IMR-90 (cell line): ENCODE measurements around the gene GALNT3. TPM values are rescaled to one million over a fixed set of nuclear protein-coding genes. Genes with fewer than 3 reads are reported as not detected.

Experiments
- ATAC-seq: fragments of 200-7000 bp; cut with Tn5 transposase; 2 replicates; pipeline ENCODE4 v1.9.1; 2020; ENCODE audit warnings: low read depth, mild to moderate bottlenecking, moderate library complexity
- BruUV-seq: library from RNA; stranded (reverse); fragments of 400-500 nt; replicated peaks from 2 replicates; lab custom pipeline; 2021; lab: Mats Ljungman, UMichigan
- CTCF ChIA-PET: fragments of 300-600 bp; formaldehyde crosslinking; extraction: SDS; loops from one replicate; lab custom pipeline; 2021; ENCODE audit warnings: antibody characterized with exemption; lab: Yijun Ruan, JAX
- POLR2A ChIA-PET: fragments of 300-600 bp; sonication (Branson Sonifier 250); formaldehyde crosslinking; loops from one replicate; lab custom pipeline; 2022; ENCODE audit warnings: antibody characterized with exemption; ENCODE audit not compliant: unreplicated experiment; lab: Charles Lee
- DNase-seq: peaks from one replicate; pipeline ENCODE4 v3.0.0; 2013
- H2AFZ ChIP-seq: replicated peaks from 2 replicates; pipeline ENCODE3; 2013; ENCODE audit warnings: low read length, mild to moderate bottlenecking; ENCODE audit not compliant: poor library complexity
- H2AK5ac ChIP-seq: 2 replicates; pipeline ENCODE4 v1.6.1; 2013; ENCODE audit warnings: low read depth, low read length, inconsistent platforms
- H2AK9ac ChIP-seq: replicated peaks from 2 replicates; pipeline ENCODE3; 2013; ENCODE audit warnings: mild to moderate bottlenecking, low read depth, low read length, moderate library complexity; ENCODE audit not compliant: poor library complexity
- H2BK120ac ChIP-seq: 2 replicates; pipeline ENCODE4 v1.6.1; 2013; ENCODE audit warnings: low read depth, low read length, inconsistent platforms
- H2BK15ac ChIP-seq: 3 replicates; pipeline ENCODE4 v1.6.1; 2013; ENCODE audit warnings: low read depth, low read length, inconsistent platforms
- H2BK20ac ChIP-seq: 2 replicates; pipeline ENCODE4 v1.6.1; 2013; ENCODE audit warnings: low read depth, mild to moderate bottlenecking, inconsistent platforms, low read length, moderate library complexity
- H2BK5ac ChIP-seq: 2 replicates; pipeline ENCODE4 v1.6.1; 2013; ENCODE audit warnings: mild to moderate bottlenecking, low read depth, low read length, inconsistent platforms; ENCODE audit not compliant: poor library complexity, severe bottlenecking
- H3K14ac ChIP-seq: replicated peaks from 2 replicates; pipeline ENCODE4 v1.6.1; 2013; ENCODE audit warnings: low read depth, low read length, inconsistent platforms
- H3K18ac ChIP-seq: 2 replicates; pipeline ENCODE4 v1.6.1; 2013; ENCODE audit warnings: low read depth, low read length, control low read depth
- H3K23ac ChIP-seq: 2 replicates; pipeline ENCODE4 v1.6.1; 2013; ENCODE audit warnings: low read depth, low read length, inconsistent platforms
- H3K27ac ChIP-seq: 2 replicates; pipeline ENCODE4 v1.5.1; 2013; ENCODE audit warnings: mild to moderate bottlenecking, control low read depth, low read length; ENCODE audit not compliant: insufficient read depth
- H3K27me3 ChIP-seq: 2 replicates; pipeline ENCODE4 v1.6.1; 2013; ENCODE audit warnings: low read length; ENCODE audit not compliant: control insufficient read depth, insufficient read depth
- H3K36me3 ChIP-seq: 2 replicates; pipeline ENCODE4 v1.6.1; 2013; ENCODE audit warnings: low read length, mixed read lengths; ENCODE audit not compliant: control insufficient read depth, insufficient read depth
- H3K4ac ChIP-seq: 2 replicates; pipeline ENCODE4 v1.6.1; 2013; ENCODE audit warnings: low read depth, low read length, inconsistent platforms
- H3K4me1 ChIP-seq: 2 replicates; pipeline ENCODE4 v1.6.1; 2013; ENCODE audit warnings: low read length, mixed read lengths; ENCODE audit not compliant: control insufficient read depth, insufficient read depth
- H3K4me2 ChIP-seq: 2 replicates; pipeline ENCODE4 v1.6.1; 2013; ENCODE audit warnings: low read depth, mild to moderate bottlenecking, control low read depth, low read length, moderate library complexity
- H3K4me3 ChIP-seq: 2 replicates; pipeline ENCODE4 v1.5.1; 2013; ENCODE audit warnings: low read depth, mild to moderate bottlenecking, control low read depth, low read length, moderate library complexity; ENCODE audit not compliant: insufficient read depth
- H3K56ac ChIP-seq: 2 replicates; pipeline ENCODE4 v1.6.1; 2013; ENCODE audit warnings: low read length, inconsistent platforms; ENCODE audit not compliant: insufficient read depth; ENCODE audit errors: extremely low read depth
- H3K79me1 ChIP-seq, 2 experiments: 2 replicates each; pipeline ENCODE4 v1.6.1; 2013; ENCODE audit warnings: low read length in 2 of 2, inconsistent platforms in 1 of 2, low read depth in 1 of 2
- H3K9ac ChIP-seq: 2 replicates; pipeline ENCODE4 v1.6.1; 2013; ENCODE audit warnings: low read depth, low read length, control low read depth
- H3K9me1 ChIP-seq: 2 replicates; pipeline ENCODE4 v1.6.1; 2013; ENCODE audit warnings: low read length, inconsistent platforms; ENCODE audit not compliant: insufficient read depth
- H3K9me3 ChIP-seq: 2 replicates; pipeline ENCODE4 v1.6.1; 2013; ENCODE audit warnings: low read length; ENCODE audit not compliant: control insufficient read depth, insufficient read depth
- H4K20me1 ChIP-seq: 2 replicates; pipeline ENCODE4 v1.6.1; 2013; ENCODE audit warnings: low read length, inconsistent platforms; ENCODE audit not compliant: insufficient read depth
- H4K5ac ChIP-seq: 2 replicates; pipeline ENCODE4 v1.6.1; 2013; ENCODE audit warnings: mild to moderate bottlenecking, low read depth, low read length, control low read depth
- H4K8ac ChIP-seq, 2 experiments: 2 replicates each; pipeline ENCODE4 v1.6.1; 2013; ENCODE audit warnings: low read depth in 2 of 2, low read length in 2 of 2, control low read depth in 1 of 2, inconsistent platforms in 1 of 2
- H4K91ac ChIP-seq: 2 replicates; pipeline ENCODE4 v1.6.1; 2013; ENCODE audit warnings: low read depth, low read length, inconsistent platforms; ENCODE audit not compliant: insufficient read depth
- CEBPB ChIP-seq: IDR thresholded peaks from 2 replicates; pipeline ENCODE4 v1.6.1; 2012; ENCODE audit warnings: low read depth, low read length, improper control_type of control experiment
- CHD1 ChIP-seq: IDR thresholded peaks from 2 replicates; pipeline ENCODE4 v1.6.1; 2012; ENCODE audit warnings: low read depth, low read length, improper control_type of control experiment
- FOS ChIP-seq: fragments of 150-350 bp; IDR thresholded peaks from 2 replicates; pipeline ENCODE4 v1.6.1; 2016; ENCODE audit warnings: low read depth, low read length
- MAFK ChIP-seq: IDR thresholded peaks from 2 replicates; pipeline ENCODE4 v1.6.1; 2012; ENCODE audit warnings: low read depth, low read length, improper control_type of control experiment
- MAZ ChIP-seq: IDR thresholded peaks from 2 replicates; pipeline ENCODE4 v1.6.1; 2012; ENCODE audit warnings: low read depth, mild to moderate bottlenecking, low read length, improper control_type of control experiment, moderate library complexity, borderline replicate concordance
- MXI1 ChIP-seq: IDR thresholded peaks from 2 replicates; pipeline ENCODE4 v1.6.1; 2012; ENCODE audit warnings: low read depth, mild to moderate bottlenecking, low read length, moderate library complexity, borderline replicate concordance
- POLR2A ChIP-seq: IDR thresholded peaks from 2 replicates; pipeline ENCODE4 v1.6.1; 2012; ENCODE audit warnings: mild to moderate bottlenecking, low read depth, low read length
- RAD21 ChIP-seq: IDR thresholded peaks from 2 replicates; pipeline ENCODE4 v1.6.1; 2012; ENCODE audit warnings: low read length, improper control_type of control experiment
- RCOR1 ChIP-seq: IDR thresholded peaks from 2 replicates; pipeline ENCODE4 v1.6.1; 2012; ENCODE audit warnings: mild to moderate bottlenecking, low read length, improper control_type of control experiment; ENCODE audit not compliant: insufficient replicate concordance
- SMC3 ChIP-seq: fragments of 150-350 bp; IDR thresholded peaks from 2 replicates; pipeline ENCODE4 v1.6.1; 2016; ENCODE audit warnings: low read depth, mild to moderate bottlenecking, antibody characterized with exemption, low read length, moderate library complexity
- WGBS, 2 experiments: methylation state at CpG; one replicate each; pipeline versions ENCODE4 v1.1.5 to v1.1.7; 2013; ENCODE audit warnings: missing lambda C conversion rate in 2 of 2; ENCODE audit not compliant: insufficient read length in 1 of 2; ENCODE audit errors: extremely low coverage in 2 of 2; 5-methylcytosine and 5-hydroxymethylcytosine counted together
- dilution Hi-C: fragments of 300-500 bp; cut with HindIII; formaldehyde crosslinking; loops from one replicate; pipeline ENCODE4 v1.14.3; 2018; ENCODE audit warnings: low sequenced_read_pairs; ENCODE audit not compliant: unreplicated experiment
- in situ Hi-C: fragments of 300-500 bp; cut with MboI; formaldehyde crosslinking; loops from 3 replicates; pipeline ENCODE4 v1.14.3; 2019; ENCODE audit warnings: low sequenced_read_pairs, inconsistent platforms, mixed read lengths
- intact Hi-C: fragments of 100-400 bp; cut with micrococcal nuclease; formaldehyde crosslinking; loops from 2 replicates; pipeline ENCODE4 v1.10.0; 2022
- polyA plus RNA-seq, 3 experiments: library from polyadenylated mRNA; depleted of rRNA; stranded (reverse); fragments of >200 nt; gene quantifications; 2 replicates each; pipeline ENCODE4 v1.2.3, GENCODE V29; 2012; ENCODE audit warnings: low replicate concordance in 1 of 3
- total RNA-seq: library from RNA; depleted of rRNA; stranded (reverse); fragments of >200 nt; gene quantifications from 2 replicates; pipeline ENCODE4 v1.2.3, GENCODE V29; 2012
- TF ChIP-seq, protein P1 (sequence below): fragments of 150-350 bp; IDR thresholded peaks from 2 replicates; pipeline ENCODE4 v1.6.1; 2017; ENCODE audit warnings: mild to moderate bottlenecking, antibody characterized with exemption, low read length, low read depth
- TF ChIP-seq, protein P2 (sequence below): fragments of 150-350 bp; IDR thresholded peaks from 2 replicates; pipeline ENCODE4 v1.6.1; 2016; ENCODE audit warnings: low read depth, mild to moderate bottlenecking, low read length, moderate library complexity, borderline replicate concordance
- TF ChIP-seq, protein P3 (sequence below): conservative IDR thresholded peaks from 2 replicates; pipeline ENCODE4 v1.5.1; 2012; ENCODE audit warnings: mild to moderate bottlenecking, low read depth, low read length, improper control_type of control experiment

Gene GALNT3
- total and polyA plus RNA-seq, 2 of the 4 experiments (the other 2 are of a cell fraction), result 1.1 to 2.0 TPM

DNA sequence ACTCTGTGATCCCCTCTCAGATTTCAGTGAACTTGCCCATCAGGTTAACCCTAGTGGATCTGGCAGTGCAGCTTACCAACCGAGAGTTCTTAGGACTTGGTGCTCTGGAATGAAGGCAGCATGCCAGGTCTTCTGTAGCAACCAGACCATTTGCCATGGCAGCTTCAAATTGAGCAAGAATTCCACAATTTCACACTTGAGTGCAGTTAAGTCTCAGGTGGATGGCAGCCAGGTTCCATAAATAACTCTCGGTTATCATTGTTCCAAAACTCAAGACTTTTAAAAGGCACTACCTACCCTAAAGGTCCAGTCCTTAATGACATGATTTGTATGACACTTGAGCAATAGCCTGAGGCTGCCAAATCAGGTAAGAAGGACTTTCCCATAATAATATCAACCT lies 48.1 kb downstream of the GALNT3 start:
- Histone ChIP-seq H2BK15ac (no peak overlapping the region), H3K4me1 (no peaks in the 10 kb centered on the region), H3K23ac (no peak overlapping the region), H3K9me1 (no peaks in the 10 kb centered on the region), H3K56ac (no peak overlapping the region), H3K4ac (no peak overlapping the region), H2AK5ac (no peak overlapping the region), H4K8ac (no peak overlapping the region), H4K5ac (no peak overlapping the region), H2BK20ac (no peak overlapping the region), H2AK9ac (no peak overlapping the region), H3K9ac (no peak overlapping the region), H3K18ac (no peak overlapping the region), H3K9me3 (no peaks in the 10 kb centered on the region), H3K79me1 (no peaks in the 10 kb centered on the region), H3K4me3 (no peak overlapping the region), H3K4me2 (no peak overlapping the region), H2AFZ (no peak overlapping the region), H3K27ac (no peak overlapping the region), H4K20me1 (no peaks in the 10 kb centered on the region), H4K91ac (no peak overlapping the region), H3K36me3 (no peaks in the 10 kb centered on the region), H3K27me3 (no peaks in the 10 kb centered on the region; the same call in 1 of the 2 replicates), H3K14ac (no peak overlapping the region), H2BK120ac (no peak overlapping the region), H2BK5ac (no peak overlapping the region)
- intact Hi-C loops (no loop called here), in situ Hi-C loops (no loop called here), dilution Hi-C loops (no loop called here)
- no peak for DNase-seq
- no peak for TF ChIP-seq CHD1
- TF ChIP-seq MXI1, result no peak
- TF ChIP-seq FOS, result no peak
- no peak for TF ChIP-seq RAD21
- TF ChIP-seq, protein P1, sequence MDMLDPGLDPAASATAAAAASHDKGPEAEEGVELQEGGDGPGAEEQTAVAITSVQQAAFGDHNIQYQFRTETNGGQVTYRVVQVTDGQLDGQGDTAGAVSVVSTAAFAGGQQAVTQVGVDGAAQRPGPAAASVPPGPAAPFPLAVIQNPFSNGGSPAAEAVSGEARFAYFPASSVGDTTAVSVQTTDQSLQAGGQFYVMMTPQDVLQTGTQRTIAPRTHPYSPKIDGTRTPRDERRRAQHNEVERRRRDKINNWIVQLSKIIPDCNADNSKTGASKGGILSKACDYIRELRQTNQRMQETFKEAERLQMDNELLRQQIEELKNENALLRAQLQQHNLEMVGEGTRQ, result no peak
- TF ChIP-seq, protein P2, sequence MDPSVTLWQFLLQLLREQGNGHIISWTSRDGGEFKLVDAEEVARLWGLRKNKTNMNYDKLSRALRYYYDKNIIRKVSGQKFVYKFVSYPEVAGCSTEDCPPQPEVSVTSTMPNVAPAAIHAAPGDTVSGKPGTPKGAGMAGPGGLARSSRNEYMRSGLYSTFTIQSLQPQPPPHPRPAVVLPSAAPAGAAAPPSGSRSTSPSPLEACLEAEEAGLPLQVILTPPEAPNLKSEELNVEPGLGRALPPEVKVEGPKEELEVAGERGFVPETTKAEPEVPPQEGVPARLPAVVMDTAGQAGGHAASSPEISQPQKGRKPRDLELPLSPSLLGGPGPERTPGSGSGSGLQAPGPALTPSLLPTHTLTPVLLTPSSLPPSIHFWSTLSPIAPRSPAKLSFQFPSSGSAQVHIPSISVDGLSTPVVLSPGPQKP, result no peak
- no peak for TF ChIP-seq CEBPB
- TF ChIP-seq POLR2A, result no peak
- TF ChIP-seq MAFK, result no peak
- no peak for TF ChIP-seq RCOR1
- TF ChIP-seq SMC3, result no peak
- TF ChIP-seq MAZ, result no peak
- TF ChIP-seq, protein P3, sequence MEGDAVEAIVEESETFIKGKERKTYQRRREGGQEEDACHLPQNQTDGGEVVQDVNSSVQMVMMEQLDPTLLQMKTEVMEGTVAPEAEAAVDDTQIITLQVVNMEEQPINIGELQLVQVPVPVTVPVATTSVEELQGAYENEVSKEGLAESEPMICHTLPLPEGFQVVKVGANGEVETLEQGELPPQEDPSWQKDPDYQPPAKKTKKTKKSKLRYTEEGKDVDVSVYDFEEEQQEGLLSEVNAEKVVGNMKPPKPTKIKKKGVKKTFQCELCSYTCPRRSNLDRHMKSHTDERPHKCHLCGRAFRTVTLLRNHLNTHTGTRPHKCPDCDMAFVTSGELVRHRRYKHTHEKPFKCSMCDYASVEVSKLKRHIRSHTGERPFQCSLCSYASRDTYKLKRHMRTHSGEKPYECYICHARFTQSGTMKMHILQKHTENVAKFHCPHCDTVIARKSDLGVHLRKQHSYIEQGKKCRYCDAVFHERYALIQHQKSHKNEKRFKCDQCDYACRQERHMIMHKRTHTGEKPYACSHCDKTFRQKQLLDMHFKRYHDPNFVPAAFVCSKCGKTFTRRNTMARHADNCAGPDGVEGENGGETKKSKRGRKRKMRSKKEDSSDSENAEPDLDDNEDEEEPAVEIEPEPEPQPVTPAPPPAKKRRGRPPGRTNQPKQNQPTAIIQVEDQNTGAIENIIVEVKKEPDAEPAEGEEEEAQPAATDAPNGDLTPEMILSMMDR, result no peak
- 0% methylated on average over 1 of the region's 2 CpGs; no CpG with 5 or more reads in 1 of the 2 experiments for WGBS, 2 experiments
- ChIA-PET CTCF (interaction anchor here (0.6 kb wide), 1 partner anchor 420 kb away, joined by 4 read pairs; no protein-coding TSS in a partner anchor), POLR2A (no interaction called here)
- ATAC-seq, result no peak
- BruUV-seq, result no TSS peak
